ENCODE data around the gene PLEKHG4.

PLEKHG4 gene

GRCh38 chr16:67291461-67291860 is 12.1 kb downstream of the PLEKHG4 start:
- no peak for DNase-seq

DNA sequence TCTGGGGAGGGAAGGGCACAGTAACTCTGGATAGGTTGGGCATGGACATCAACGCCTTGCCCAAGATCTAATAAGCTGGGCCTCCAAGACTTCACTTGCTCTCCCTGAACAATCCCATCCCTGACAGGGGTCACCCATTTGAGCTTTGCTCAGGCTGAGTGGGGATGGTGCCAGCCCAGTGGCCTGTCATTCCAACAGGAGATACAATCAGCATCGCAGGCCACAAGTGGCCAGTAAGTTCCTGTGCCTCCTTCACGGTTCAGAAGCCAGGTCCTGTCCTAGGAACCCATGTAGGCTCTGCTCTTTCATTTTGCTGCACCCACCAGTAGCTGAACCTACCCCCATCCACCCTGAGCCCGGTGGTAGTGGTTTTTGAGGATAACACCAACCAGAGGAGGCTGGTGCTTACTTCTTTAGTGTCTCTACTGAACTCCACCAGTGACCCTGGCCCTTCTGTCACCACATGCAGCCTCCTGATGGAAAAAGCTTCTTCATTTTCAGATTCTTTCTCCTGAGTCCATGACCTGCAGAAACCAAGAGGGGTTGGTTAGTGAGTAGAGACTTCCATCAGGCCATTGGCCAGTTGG is 14.9 kb downstream of the PLEKHG4 start:
- DNase-seq, result no peak

- no peak for DNase-seq
Measured at GRCh38 chr16:67294938-67295361, 15.6 kb downstream of the PLEKHG4 start.

DNA sequence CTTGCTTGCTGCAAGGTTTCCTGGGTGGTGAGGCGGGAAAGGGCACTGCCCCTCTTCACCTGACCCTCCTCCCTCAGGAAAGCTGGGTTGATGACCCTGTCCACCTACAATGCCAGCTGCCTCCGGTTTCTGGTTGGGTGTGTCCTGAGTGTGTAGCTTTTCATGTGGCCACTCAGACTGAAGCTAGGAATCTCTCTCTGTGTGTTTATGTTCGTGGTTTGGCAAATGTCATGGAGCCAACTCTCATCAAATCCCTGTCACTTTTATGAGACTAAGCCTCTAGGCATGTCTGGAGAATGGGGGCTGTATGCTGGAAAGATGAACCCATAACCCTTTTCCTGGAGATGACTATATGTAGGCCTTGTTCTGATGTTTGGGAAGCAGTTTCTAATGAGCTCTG is 17.1 kb downstream of the PLEKHG4 start:
- DNase-seq, result no peak

DNA sequence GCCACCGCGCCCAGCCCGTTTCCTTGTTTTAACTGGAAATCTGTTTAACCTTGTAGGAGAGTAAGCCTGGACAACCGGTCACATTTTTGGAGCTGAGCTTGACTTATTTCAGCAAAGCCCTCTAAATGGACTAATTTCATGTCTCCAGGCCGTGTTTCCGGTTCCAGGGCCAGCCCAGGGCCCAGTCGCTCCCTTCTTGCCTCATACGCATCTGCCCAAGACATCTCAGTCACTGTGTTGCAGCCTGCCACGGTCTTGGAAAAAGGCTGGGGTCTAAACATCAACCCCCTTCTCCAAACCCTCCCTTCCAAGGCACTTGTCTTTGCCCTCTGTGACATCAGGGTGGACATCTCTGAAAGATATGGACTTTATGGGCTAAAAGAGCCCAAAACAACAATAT is 18.9 kb downstream of the PLEKHG4 start:
- no peak for DNase-seq

- DNase-seq, result no peak
Measured at GRCh38 chr16:67299269-67299668, 19.9 kb downstream of the PLEKHG4 start.

DNA sequence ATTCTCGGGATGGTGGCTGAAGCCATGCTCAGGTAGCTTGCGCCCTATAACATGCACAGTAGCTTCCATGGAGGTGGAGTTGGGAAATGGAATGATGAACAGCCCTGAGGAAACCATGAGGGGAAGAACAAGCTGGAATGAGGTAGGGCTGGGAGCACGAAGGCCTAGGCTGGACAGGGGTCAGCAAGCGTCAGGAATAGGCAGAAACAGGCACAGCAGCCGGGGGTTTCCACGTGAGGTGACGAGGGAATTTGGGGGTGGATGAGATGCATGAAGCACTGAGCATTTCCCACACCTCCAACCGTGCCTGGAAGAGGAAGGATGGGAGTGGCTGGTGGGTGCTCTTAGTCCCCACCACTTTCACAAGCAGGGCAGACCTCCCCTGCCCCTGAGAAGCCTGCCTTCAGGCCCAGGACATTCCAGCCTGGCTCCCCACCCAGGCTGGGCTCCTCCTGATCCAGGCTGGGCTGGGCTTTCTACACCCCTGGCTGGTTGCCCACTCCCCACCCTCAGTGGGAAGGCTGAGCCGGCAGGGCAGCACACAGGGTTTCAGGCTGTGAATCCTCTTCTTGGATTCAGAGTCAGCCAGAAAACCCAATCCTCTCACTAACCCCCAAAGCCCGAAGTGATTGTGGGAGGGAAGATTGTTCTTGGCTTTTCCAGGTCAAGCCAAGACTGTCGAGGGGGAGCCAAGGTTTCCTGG is 21.9 kb downstream of the PLEKHG4 start:
- no peak for DNase-seq

- DNase-seq, result no peak
Measured at GRCh38 chr16:67302076-67302475, 22.7 kb downstream of the PLEKHG4 start.

DNA sequence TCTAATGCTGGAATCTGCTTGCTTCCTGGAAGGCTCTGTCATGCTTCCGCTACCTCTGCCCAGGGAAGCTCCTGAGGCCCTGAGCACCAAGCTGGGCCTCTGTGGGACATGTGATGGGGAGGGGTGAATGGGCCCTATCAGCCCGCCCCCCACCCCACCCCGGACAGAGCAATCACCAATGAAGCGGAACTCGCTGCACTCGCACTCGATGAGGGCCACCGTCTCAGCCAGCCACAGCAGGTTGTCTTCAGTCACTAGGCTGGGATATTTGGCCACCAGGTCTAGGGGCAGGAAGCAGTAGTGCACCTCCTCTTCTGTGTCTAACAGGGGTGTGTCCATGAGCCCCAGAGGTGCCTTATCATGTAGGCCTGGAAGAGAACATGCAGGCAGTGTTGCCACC is 23.6 kb downstream of the PLEKHG4 start:
- no peak for DNase-seq

- DNase-seq, result no peak
Measured at GRCh38 chr16:67304020-67304419, 24.7 kb downstream of the PLEKHG4 start.

GRCh38 chr16:67305216-67306071 is 26.1 kb downstream of the PLEKHG4 start:
- DNase-seq, result no peak

DNA sequence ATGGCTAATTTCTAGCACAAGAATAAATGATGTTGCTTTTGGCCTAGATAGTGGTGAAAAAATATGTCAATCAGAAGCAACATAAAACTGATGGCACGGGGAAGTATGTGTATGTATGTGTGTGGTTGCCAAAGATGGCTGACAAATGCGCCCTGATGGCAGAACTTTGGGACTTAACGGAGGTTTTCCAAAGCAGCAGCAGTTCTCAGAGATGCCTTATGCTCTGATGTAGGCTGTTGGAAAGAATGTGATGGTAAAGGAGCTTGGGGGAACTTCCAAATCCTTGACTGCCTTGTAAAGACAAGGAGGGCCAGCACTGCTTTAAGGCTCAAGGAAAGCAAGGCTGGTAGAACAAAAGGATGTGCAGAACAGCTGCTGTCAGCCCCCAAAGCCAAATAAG is 31.2 kb downstream of the PLEKHG4 start:
- no peak for DNase-seq

DNA sequence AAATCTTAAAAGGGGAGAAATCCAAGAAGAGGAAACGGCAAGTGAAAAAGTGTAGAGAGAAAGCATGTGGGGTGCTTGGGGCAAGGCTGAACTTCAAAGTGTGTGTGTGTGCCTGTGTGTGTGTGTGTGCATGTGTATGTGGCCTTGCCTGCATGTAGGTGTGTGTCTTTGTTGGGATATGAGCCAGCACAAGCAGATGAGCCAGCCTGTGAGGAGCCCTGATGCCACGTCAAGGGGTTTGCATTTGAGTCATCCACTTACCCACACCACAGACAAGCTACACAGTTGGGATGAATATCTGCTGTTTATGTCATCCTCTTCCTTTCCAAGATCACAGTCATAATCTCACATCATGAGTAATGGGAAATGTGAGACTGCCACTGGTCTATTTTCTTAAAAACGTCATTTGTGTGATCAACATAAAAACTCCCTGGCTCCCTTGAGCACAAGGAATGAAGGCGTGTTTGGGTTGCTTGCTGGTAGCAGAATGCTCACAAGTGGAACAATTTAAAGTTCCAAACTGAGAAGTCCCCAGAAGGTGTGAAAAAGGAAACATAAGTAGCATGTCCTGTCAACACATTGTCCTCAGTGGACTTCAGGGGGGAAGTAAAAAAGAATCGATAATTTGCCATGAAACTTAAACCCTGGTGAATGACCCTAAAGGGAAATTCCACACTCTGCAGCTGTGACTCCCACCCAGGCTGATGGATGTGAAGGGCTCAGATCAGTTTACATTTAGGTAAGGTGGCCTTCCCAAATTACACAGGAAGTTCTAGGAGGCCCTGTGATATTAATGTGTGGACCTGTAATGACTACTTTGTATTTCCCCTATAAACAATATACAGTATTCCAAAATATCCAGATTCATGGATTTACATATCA is 32.5 kb downstream of the PLEKHG4 start:
- DNase-seq, result no peak

- no peak for DNase-seq
Measured at GRCh38 chr16:67312719-67313118, 33.4 kb downstream of the PLEKHG4 start.

DNA sequence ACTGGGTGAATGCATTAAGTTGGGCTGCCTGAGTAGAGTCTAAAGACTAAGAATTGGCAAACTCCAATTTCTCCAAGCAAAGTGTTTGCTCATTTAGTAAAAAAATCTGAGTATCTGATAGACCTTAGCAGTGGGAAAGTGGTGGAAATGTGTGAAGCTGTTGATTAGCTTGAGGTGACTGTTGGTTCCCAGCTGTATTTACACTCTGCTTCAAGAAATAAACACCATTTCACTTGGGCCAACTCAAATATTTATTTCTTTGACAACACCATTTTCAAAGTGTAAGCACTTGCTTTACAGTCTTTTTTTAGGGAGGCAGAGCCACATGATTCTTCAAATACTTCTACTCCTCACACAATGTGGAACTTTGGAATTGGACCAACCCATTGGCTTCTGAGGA is 38.5 kb downstream of the PLEKHG4 start:
- DNase-seq, result no peak

DNA sequence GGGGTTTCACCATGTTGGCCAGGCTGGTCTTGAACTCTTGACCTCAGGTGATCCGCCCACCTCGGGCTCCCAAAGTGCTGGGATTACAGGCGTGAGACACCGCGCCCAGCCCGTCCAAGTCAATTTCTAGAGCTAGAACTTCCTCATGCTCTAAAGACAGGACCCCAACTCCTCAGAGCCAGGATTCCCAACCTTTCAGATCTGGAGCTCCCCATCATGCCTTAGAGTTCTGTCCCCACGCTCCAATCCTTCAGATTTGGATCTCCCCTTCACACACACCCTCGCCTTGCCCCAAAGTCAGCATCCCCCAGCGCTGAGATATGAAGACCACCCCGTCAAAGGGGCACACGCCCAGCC is 46.8 kb downstream of the PLEKHG4 start:
- no peak for DNase-seq

DNA sequence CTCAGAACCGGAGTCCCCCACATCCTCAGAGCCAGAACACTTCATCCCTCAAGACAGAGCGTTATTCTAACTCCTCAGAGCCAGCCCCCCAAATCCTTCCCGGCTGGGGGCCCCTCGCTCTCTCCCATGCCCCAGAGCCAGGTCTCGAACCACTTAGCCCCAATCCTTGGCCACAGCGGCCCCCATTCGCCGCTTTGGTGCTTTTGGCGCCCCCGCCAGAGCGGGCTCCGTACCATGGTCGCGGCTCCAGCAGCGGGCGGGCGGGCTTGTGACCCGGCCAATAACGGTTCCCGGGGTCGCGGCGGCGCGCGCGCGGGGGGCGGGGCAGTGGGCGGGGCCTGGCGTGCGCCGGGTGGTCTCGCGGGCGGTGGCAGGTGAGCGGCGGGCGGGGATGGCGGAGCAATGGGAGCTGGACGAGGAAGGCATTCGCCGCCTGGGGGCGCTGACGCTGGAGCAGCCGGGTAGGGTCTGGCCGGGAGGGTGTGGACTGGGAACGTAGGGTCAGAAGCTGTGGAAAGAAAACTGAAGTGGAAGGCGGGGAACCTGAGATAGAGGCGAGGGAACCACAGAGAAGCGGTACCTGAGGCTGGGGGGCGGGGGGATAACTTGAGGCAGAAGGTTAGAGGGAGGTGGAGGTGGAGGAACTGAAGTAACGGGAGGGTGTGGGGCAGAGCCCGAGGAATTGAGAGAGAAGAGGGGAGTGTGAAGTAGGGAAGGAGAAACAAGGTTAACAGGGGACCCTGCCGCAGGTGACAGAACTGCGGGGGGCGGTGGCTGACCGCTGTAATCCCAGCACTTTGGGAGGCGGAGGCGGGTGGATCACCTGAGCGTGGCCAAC is 47.4 kb downstream of the PLEKHG4 start, which contains the start of the genes KCTD19 and LRRC36:
TSS of gene KCTD19 (minus strand) at position 270 of the 838 bp plus-strand sequence. CDS start at position 236, 34 bp downstream.
TSS of gene LRRC36 (plus strand) at position 344 of the 838 bp plus-strand sequence. CDS start at position 392, 48 bp downstream.
- peak; percentile 66 for DNase-seq

GRCh38 chr16:67327743-67328142 is 48.4 kb downstream of the PLEKHG4 start:
- DNase-seq, result no peak

DNA sequence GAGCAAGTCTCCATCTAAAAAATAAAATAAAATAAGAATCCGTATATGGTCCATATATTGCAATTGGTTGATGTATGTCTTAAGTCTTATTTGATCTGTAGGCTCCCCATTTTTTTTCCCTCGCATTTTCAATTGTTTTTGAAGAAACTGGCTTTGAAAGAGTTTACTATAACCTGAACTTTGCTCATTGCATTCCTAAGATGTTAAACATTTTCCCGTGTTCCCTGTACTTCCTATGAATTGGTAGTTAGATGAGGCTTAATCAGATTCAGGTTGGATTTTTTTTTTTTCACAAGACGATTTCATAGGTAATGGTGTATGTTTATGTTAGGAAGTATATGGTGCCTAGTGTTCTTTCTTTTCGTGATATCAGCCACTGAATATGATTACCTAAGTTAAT is 50.6 kb downstream of the PLEKHG4 start:
- no peak for DNase-seq

GRCh38 chr16:67333315-67333714 is 54.0 kb downstream of the PLEKHG4 start:
- DNase-seq, result no peak

DNA sequence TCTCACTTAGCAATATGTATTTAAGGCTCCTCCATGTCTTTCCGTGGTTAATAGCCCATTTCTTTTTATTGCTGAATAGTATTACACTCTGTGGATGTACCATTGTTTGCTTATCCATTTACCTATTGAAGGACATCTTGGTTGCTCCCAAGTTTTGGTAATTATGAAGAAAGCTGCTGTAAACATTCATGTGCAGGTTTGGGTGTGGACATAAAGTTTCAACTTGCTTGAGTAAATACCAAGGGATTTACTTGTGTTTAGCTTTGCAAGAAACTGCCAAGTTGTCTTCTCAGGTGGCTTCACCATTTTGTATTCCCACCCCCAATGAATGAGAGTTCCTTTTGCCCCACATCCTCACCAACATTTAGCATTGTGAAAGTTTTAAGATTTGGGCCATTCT is 56.8 kb downstream of the PLEKHG4 start:
- no peak for DNase-seq

DNA sequence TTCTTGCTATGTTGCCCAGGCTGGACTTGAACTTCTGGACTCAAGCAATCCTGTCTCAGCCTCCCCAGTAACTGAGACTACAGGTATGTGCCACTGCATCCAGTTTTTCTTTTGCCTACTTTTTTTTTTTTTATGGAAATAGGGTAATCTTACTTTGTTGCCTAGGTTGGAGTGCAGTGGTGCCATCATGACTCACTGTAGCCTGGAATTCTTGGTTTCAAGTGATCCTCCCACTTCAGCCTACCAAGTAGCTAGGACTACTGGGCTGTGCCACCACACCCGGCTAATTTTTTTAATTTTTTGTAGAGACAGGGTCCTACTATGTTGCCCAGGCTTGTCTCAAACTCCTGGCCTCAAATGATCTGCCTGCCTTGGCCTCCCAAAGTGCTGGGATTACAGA is 57.3 kb downstream of the PLEKHG4 start:
- no peak for DNase-seq

Measured in activated T-cell treated with anti-CD3 and anti-CD28 coated beads, Interleukin-2, amount 50 U/mL, for 1 hour (primary cell).